ENCODE measurements around the gene HLF. TPM values are rescaled to one million over a fixed set of nuclear protein-coding genes. Genes with fewer than 3 reads are reported as not detected.

HLF gene
- total RNA-seq, 3 donors from 2014 or later, result 11.8 to 21.4 (median 13.4) TPM

GRCh38 chr17:55299890-55300289 is 35.1 kb downstream of the HLF start:
- Histone ChIP-seq H3K9me3 (no peaks in the 10 kb centered on the region), H3K27ac (no peak overlapping the region), H3K27me3 (no peaks in the 10 kb centered on the region), H3K36me3 (no peaks in the 10 kb centered on the region), H3K4me1 (peaks cover 0 to 4% of the 10 kb centered on the region in 2 donors), H3K4me3 (no peak overlapping the region)
- DNase-seq (ENCODE audit: low spot score in 2 of 2), result no peak
- intact Hi-C loops (cut with DNase I; ENCODE audit: low total_unique reads), result no loop called here
- no peak for TF ChIP-seq POLR2A (IDR thresholded peaks at IDR 0.05)
- no peak for TF ChIP-seq POLR2AphosphoS5 (IDR thresholded peaks at IDR 0.05)
- no peak for TF ChIP-seq CTCF (IDR thresholded peaks at IDR 0.05)

DNA sequence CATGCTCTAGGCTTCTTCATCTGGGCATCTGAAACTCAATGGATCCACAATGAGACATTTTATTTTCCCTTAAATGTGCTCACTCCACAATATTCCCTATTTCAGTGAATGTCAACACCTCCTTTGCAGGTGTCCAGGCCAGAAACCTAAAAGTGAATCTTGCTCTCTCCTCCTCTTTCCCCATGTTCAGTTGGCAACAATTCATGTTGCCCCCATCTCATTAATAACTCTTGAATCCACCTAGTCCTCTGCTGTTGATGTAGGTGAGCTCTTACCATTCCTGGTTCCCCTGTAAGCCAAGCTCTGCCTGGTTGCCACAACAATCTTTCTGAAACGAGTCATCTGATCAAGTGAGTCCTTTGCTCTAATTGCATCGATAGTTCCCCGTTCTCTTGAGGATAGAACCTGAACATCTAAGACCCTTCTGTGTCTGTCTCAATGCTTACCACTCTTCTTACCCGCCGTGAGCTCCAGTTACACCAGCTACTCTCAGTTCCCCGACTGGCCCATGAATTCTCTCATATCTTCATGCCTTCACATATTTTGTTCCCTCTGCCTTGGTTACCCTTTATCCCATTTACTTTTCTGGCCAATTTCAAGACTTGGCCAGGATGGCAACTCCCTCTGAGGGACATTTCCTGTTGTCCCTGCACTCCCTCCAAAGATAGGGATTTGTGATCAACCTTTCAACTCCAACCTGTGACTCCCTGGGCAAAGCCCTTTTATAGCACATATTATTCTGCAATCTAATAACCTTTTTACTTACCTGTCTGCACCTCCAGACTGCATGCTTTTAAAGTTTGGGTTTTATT is 35.9 kb downstream of the HLF start:
- Histone ChIP-seq H3K4me1 (peaks cover 0 to 3% of the 10 kb centered on the region in 2 donors), H3K27me3 (no peaks in the 10 kb centered on the region), H3K4me3 (no peak overlapping the region), H3K9me3 (no peaks in the 10 kb centered on the region), H3K36me3 (no peaks in the 10 kb centered on the region), H3K27ac (no peak overlapping the region)
- DNase-seq (ENCODE audit: low spot score in 2 of 2), result no peak
- intact Hi-C loops (cut with DNase I; ENCODE audit: low total_unique reads), result no loop called here
- TF ChIP-seq POLR2AphosphoS5 (IDR thresholded peaks at IDR 0.05) (no peak), CTCF (IDR thresholded peaks at IDR 0.05) (no peak), POLR2A (IDR thresholded peaks at IDR 0.05) (no peak)

- TF ChIP-seq POLR2A (IDR thresholded peaks at IDR 0.05), result no peak
- no peak for TF ChIP-seq CTCF (IDR thresholded peaks at IDR 0.05)
- TF ChIP-seq POLR2AphosphoS5 (IDR thresholded peaks at IDR 0.05), result no peak
- no peaks in the 10 kb centered on the region for H3K4me1 ChIP-seq
These were observed 37.0 kb downstream of the HLF start for GRCh38 chr17:55301521-55302406.

GRCh38 chr17:55302407-55302787 is 37.6 kb downstream of the HLF start:
- no peak overlapping the region for H3K27ac ChIP-seq
- no peak for DNase-seq (ENCODE audit: low spot score in 2 of 2)
- no peaks in the 10 kb centered on the region for H3K9me3 ChIP-seq
- no peaks in the 10 kb centered on the region for H3K27me3 ChIP-seq
- no peaks in the 10 kb centered on the region for H3K36me3 ChIP-seq
- intact Hi-C loops (cut with DNase I; ENCODE audit: low total_unique reads), result no loop called here
- no peaks in the 10 kb centered on the region for H3K4me1 ChIP-seq
- no peak overlapping the region for H3K4me3 ChIP-seq
- TF ChIP-seq POLR2A (IDR thresholded peaks at IDR 0.05), result no peak
- TF ChIP-seq POLR2AphosphoS5 (IDR thresholded peaks at IDR 0.05), result no peak
- no peak for TF ChIP-seq CTCF (IDR thresholded peaks at IDR 0.05)

More at GRCh38 chr17:55301521-55302406, 37.0 kb downstream of the HLF start:
- H3K27ac ChIP-seq, result no peak overlapping the region
- H3K9me3 ChIP-seq, result no peaks in the 10 kb centered on the region
- no peaks in the 10 kb centered on the region for H3K27me3 ChIP-seq
- intact Hi-C loops (cut with DNase I; ENCODE audit: low total_unique reads), result no loop called here
- no peaks in the 10 kb centered on the region for H3K36me3 ChIP-seq
- H3K4me3 ChIP-seq, result no peak overlapping the region
- no peak for DNase-seq (ENCODE audit: low spot score in 2 of 2)
